ENCODE data around the gene TRIM17. TPM values are rescaled to one million over a fixed set of nuclear protein-coding genes. Genes with fewer than 3 reads are reported as not detected.

TRIM17 gene
- total and polyA plus RNA-seq, 2 of the 13 experiments (the other 11 are each of a cell fraction or from before 2014, with no cell fraction given), result 0.32 to 0.64 TPM

DNA sequence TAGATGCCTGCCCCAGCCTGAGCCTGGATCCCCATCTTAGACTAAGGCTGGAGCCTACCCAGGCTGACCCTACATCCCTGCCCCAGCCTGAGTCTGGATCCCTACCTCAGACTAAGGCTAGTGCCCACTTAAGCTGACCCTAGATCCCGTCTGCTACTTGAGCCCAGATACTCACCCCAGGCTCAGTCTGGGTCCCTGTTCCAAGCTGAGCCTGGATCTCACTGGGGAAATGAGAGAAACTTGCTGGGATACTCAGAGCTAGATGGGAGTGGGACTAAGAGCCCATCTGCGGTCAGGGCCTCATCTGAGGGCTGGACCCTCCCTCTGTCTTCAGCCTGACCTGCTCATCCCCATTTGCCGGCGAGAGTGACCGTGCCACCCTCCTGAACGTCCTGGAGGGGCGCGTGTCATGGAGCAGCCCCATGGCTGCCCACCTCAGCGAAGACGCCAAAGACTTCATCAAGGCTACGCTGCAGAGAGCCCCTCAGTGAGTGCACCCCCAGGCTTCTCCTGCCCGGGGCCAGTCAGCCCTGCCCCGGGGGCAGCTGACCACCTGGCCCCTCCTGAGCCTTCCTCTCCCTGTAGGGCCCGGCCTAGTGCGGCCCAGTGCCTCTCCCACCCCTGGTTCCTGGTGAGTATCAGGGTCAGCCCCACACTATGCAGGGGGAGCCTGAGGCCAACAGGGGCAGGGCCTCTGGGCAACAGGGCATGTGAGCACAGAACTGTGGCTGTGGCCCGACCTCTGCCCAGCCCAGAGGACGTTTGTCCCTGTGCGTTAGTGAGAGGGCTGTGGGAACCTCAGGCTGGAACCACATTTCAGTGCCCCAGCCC, 46.8 kb downstream of the TRIM17 start:
- no peaks in the 10 kb centered on the region for H3K36me3 ChIP-seq (replicated peaks in 1 of 2; ENCODE audit: control insufficient read depth in 1 of 2, insufficient read depth in 2 of 2, low read length in 2 of 2)
- no peak for FAIRE-seq
- H3K27me3 ChIP-seq (ENCODE audit: control insufficient read depth in 1 of 2, insufficient read depth in 2 of 2, low read length in 2 of 2), result peaks cover 0 to 18% of the 10 kb centered on the region in 2 experiments; a peak in 4 of 5 replicates
- intact Hi-C loops (cut with micrococcal nuclease; ENCODE audit: unreplicated experiment) (no loop called here), in situ Hi-C loops (cut with HindIII; ENCODE audit: extremely low pct_ligation_motif_present, low pct_unique_long_range_greater_than_20kb) (no loop called here)
- no peak for DNase-seq (ENCODE audit: low spot score)
- H3K4me1 ChIP-seq (ENCODE audit: insufficient read depth, low read length), result peaks cover 28% of the 10 kb centered on the region
- no peak overlapping the region for H3K4me2 ChIP-seq (ENCODE audit: low read depth, low read length)
- no peak overlapping the region for H3K4me3 ChIP-seq (replicated peaks in 1 of 3; ENCODE audit: insufficient read depth in 1 of 3, low read depth in 2 of 3, low read length in 3 of 3)
- no peak for ATAC-seq
- no peaks in the 10 kb centered on the region for H4K20me1 ChIP-seq (ENCODE audit: insufficient read depth, low read length)
- H2AFZ ChIP-seq (ENCODE audit: low read length), result no peak overlapping the region
- H3K27ac ChIP-seq (ENCODE audit: extremely low read length, insufficient read depth, low read length), result no peak overlapping the region
- no TSS peak for BruUV-seq (replicated peaks)
- CTCF ChIA-PET (ENCODE audit: low intra/inter-chr PET ratio, low total read pairs), result no interaction called here
- POLR2A ChIA-PET, result no interaction called here
- WGBS (ENCODE audit: low lambda C conversion rate), result no CpG with 5 or more reads among the region's 18 CpGs
- no peaks in the 10 kb centered on the region for H3K79me2 ChIP-seq (ENCODE audit: insufficient read depth, low read length)
- no peak overlapping the region for H3K9ac ChIP-seq (ENCODE audit: insufficient read depth, low read depth, low read length)
- no peaks in the 10 kb centered on the region for H3K9me3 ChIP-seq (ENCODE audit: low read length)
- TF ChIP-seq, protein P1, sequence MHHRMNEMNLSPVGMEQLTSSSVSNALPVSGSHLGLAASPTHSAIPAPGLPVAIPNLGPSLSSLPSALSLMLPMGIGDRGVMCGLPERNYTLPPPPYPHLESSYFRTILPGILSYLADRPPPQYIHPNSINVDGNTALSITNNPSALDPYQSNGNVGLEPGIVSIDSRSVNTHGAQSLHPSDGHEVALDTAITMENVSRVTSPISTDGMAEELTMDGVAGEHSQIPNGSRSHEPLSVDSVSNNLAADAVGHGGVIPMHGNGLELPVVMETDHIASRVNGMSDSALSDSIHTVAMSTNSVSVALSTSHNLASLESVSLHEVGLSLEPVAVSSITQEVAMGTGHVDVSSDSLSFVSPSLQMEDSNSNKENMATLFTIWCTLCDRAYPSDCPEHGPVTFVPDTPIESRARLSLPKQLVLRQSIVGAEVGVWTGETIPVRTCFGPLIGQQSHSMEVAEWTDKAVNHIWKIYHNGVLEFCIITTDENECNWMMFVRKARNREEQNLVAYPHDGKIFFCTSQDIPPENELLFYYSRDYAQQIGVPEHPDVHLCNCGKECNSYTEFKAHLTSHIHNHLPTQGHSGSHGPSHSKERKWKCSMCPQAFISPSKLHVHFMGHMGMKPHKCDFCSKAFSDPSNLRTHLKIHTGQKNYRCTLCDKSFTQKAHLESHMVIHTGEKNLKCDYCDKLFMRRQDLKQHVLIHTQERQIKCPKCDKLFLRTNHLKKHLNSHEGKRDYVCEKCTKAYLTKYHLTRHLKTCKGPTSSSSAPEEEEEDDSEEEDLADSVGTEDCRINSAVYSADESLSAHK (CRISPR knock-in tag; IDR thresholded peaks at IDR 0.05; ENCODE audit: borderline replicate concordance), result no peak
- TF ChIP-seq ZNF451 (CRISPR knock-in tag; IDR thresholded peaks at IDR 0.05) (no peak), MYNN (CRISPR knock-in tag; IDR thresholded peaks at IDR 0.05; ENCODE audit: low read depth) (no peak), RBFOX2 (IDR thresholded peaks at IDR 0.05; ENCODE audit: low read depth, low read length) (no peak), ZNF431 (CRISPR knock-in tag; IDR thresholded peaks at IDR 0.05; ENCODE audit: borderline replicate concordance, low read depth) (no peak), SETDB1 (CRISPR knock-in tag; IDR thresholded peaks at IDR 0.05; ENCODE audit: borderline replicate concordance) (no peak), ARNT (IDR thresholded peaks at IDR 0.05) (no peak), MIER2 (CRISPR knock-in tag; IDR thresholded peaks at IDR 0.05) (no peak), CREBL2 (CRISPR knock-in tag; IDR thresholded peaks at IDR 0.05; ENCODE audit: borderline replicate concordance) (no peak)
- TF ChIP-seq, protein P2, sequence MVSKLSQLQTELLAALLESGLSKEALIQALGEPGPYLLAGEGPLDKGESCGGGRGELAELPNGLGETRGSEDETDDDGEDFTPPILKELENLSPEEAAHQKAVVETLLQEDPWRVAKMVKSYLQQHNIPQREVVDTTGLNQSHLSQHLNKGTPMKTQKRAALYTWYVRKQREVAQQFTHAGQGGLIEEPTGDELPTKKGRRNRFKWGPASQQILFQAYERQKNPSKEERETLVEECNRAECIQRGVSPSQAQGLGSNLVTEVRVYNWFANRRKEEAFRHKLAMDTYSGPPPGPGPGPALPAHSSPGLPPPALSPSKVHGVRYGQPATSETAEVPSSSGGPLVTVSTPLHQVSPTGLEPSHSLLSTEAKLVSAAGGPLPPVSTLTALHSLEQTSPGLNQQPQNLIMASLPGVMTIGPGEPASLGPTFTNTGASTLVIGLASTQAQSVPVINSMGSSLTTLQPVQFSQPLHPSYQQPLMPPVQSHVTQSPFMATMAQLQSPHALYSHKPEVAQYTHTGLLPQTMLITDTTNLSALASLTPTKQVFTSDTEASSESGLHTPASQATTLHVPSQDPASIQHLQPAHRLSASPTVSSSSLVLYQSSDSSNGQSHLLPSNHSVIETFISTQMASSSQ (IDR thresholded peaks at IDR 0.05; ENCODE audit: low read depth), result no peak
- TF ChIP-seq, protein P2 (CRISPR knock-in tag; IDR thresholded peaks at IDR 0.05; ENCODE audit: borderline replicate concordance), result no peak
